Activated CD8-positive, alpha-beta T cell treated with anti-CD3 and anti-CD28 coated beads for 36 hours (primary cell): Measurements from ENCODE around the gene MTRFR. TPM values are rescaled to one million over a fixed set of nuclear protein-coding genes. Genes with fewer than 3 reads are reported as not detected.
"Not testable (repeated sequence)": the region's sequence is repeated elsewhere in the genome, so short reads cannot be mapped to it uniquely, and the experiment has no call there.

Experiments
- ATAC-seq: fragments of 200-7000 bp; cut with Tn5 transposase; one replicate; pipeline ENCODE4 v1.10.0; 2021; ENCODE audit warnings: mild to moderate bottlenecking, moderate library complexity
- CTCF ChIA-PET: fragments of 350-600 bp; sonication (Branson Sonifier 250); formaldehyde crosslinking; loops from one replicate; lab custom pipeline; 2021; ENCODE audit warnings: antibody characterized with exemption; lab: Charles Lee
- POLR2A ChIA-PET: fragments of 350-600 bp; sonication (Branson Sonifier 250); formaldehyde crosslinking; loops from one replicate; lab custom pipeline; 2021; ENCODE audit warnings: antibody characterized with exemption; lab: Charles Lee
- DNase-seq: peaks from one replicate; pipeline ENCODE4 v3.0.0-alpha.2; 2020
- H3K27ac Mint-ChIP-seq: one replicate; pipeline ENCODE4 v1.8.0; 2021; ENCODE audit warnings: mild to moderate bottlenecking, mixed read lengths
- H3K27me3 Mint-ChIP-seq: one replicate; pipeline ENCODE4 v1.8.0; 2021; ENCODE audit warnings: mixed read lengths
- H3K36me3 Mint-ChIP-seq: one replicate; pipeline ENCODE4 v1.8.0; 2021; ENCODE audit warnings: low read depth, mixed read lengths
- H3K4me1 Mint-ChIP-seq: one replicate; pipeline ENCODE4 v1.8.0; 2021; ENCODE audit warnings: low read depth, mixed read lengths
- H3K4me3 Mint-ChIP-seq: one replicate; pipeline ENCODE4 v1.8.0; 2021; ENCODE audit warnings: mild to moderate bottlenecking, moderate library complexity, mixed read lengths
- H3K9me3 Mint-ChIP-seq: one replicate; pipeline ENCODE4 v1.8.0; 2021; ENCODE audit warnings: mixed read lengths
- CTCF ChIP-seq: fragments of 200-600 bp; IDR thresholded peaks from one replicate; pipeline ENCODE4 v1.8.0; 2022; ENCODE audit warnings: antibody characterized with exemption, mild to moderate bottlenecking
- intact Hi-C: fragments of 100-400 bp; cut with micrococcal nuclease; formaldehyde crosslinking; loops from one replicate; pipeline ENCODE4 v1.10.0; 2022
- total RNA-seq, 2 experiments: library from RNA; stranded (reverse); gene quantifications; one replicate each; pipeline ENCODE4 v1.2.3, GENCODE V29; 2021

The MTRFR gene
- total RNA-seq, 2 experiments from 2014 or later = 28.1 to 31.0 TPM

- intact Hi-C loops = no loop called here
- ChIA-PET CTCF (interaction anchor here (0.6 kb wide), 1 partner anchor 68 kb away, joined by 4 read pairs; no protein-coding TSS in a partner anchor), POLR2A (no interaction called here)
- Mint-ChIP-seq H3K4me1 (peaks cover 59% of the 10 kb centered on the region), H3K4me3 (no peak overlapping the region), H3K36me3 (peaks cover 56% of the 10 kb centered on the region), H3K9me3 (peaks cover 6% of the 10 kb centered on the region), H3K27me3 (no peaks in the 10 kb centered on the region), H3K27ac (peak overlapping the region; percentile 51)
- no peak for TF ChIP-seq CTCF
- DNase-seq (no peak), ATAC-seq (no peak)
Observed at GRCh38 chr12:123245678-123246077, 12.4 kb downstream of the MTRFR start.

GRCh38 chr12:123248129-123248528 is 14.9 kb downstream of the MTRFR start:
- ATAC-seq, intact Hi-C loops, H3K27me3 Mint-ChIP-seq, H3K4me3 Mint-ChIP-seq, H3K9me3 Mint-ChIP-seq, DNase-seq: not testable (repeated sequence)
- H3K27ac Mint-ChIP-seq = peak overlapping the region; percentile 68
- H3K36me3 Mint-ChIP-seq = peaks cover 44% of the 10 kb centered on the region
- ChIA-PET POLR2A (interaction anchor here (1.4 to 3.1 kb wide), 2 partner anchors 10 to 15 kb away, joined by 4 to 13 read pairs; partner anchors contain the start of genes MPHOSPH9 and MTRFR), CTCF (interaction anchor here (0.9 to 6.0 kb wide), 4 partner anchors 9 to 360 kb away, joined by 3 to 40 read pairs (median 6); partner anchors contain the start of genes MPHOSPH9 and MTRFR)
- peaks cover 56% of the 10 kb centered on the region for H3K4me1 Mint-ChIP-seq

GRCh38 chr12:123248996-123249741 is 15.9 kb downstream of the MTRFR start:
- H3K4me3 Mint-ChIP-seq, ATAC-seq, DNase-seq, intact Hi-C loops, H3K27me3 Mint-ChIP-seq, H3K9me3 Mint-ChIP-seq, H3K27ac Mint-ChIP-seq: not testable (repeated sequence)
- peaks cover 57% of the 10 kb centered on the region for H3K4me1 Mint-ChIP-seq
- H3K36me3 Mint-ChIP-seq = peaks cover 53% of the 10 kb centered on the region
- ChIA-PET POLR2A (interaction anchor here (0.8 to 3.1 kb wide), 2 partner anchors 16 to 274 kb away, joined by 3 to 13 read pairs; partner anchors contain the start of genes MPHOSPH9, MTRFR and OGFOD2), CTCF (interaction anchor here (0.9 to 6.0 kb wide), 3 partner anchors 10 to 361 kb away, joined by 3 to 40 read pairs (median 3); no protein-coding TSS in a partner anchor)

- Mint-ChIP-seq H3K4me3 (no peak overlapping the region), H3K36me3 (peaks cover 57% of the 10 kb centered on the region), H3K27me3 (no peaks in the 10 kb centered on the region), H3K27ac (peak overlapping the region; percentile 49), H3K4me1 (peaks cover 58% of the 10 kb centered on the region), H3K9me3 (peaks cover 6% of the 10 kb centered on the region)
- POLR2A ChIA-PET = interaction anchor here (0.8 to 3.1 kb wide), 5 partner anchors 12 to 18 kb away, joined by 3 to 13 read pairs (median 4); partner anchors contain the start of genes MPHOSPH9 and MTRFR
- DNase-seq (no peak), ATAC-seq (no peak)
- intact Hi-C loops = no loop called here
- TF ChIP-seq CTCF = no peak
- CTCF ChIA-PET = interaction anchor here (0.9 to 6.0 kb wide), 2 partner anchors 12 to 19 kb away, joined by 3 to 40 read pairs; no protein-coding TSS in a partner anchor
Observed at GRCh38 chr12:123250471-123251383, 17.5 kb downstream of the MTRFR start.

- Mint-ChIP-seq H3K9me3 (peaks cover 6% of the 10 kb centered on the region), H3K27ac (peak overlapping the region; percentile 56), H3K27me3 (no peaks in the 10 kb centered on the region), H3K4me1 (peaks cover 53% of the 10 kb centered on the region), H3K4me3 (no peak overlapping the region), H3K36me3 (peaks cover 59% of the 10 kb centered on the region)
- ChIA-PET CTCF (interaction anchor here (0.9 to 6.0 kb wide), 2 partner anchors 13 to 18 kb away, joined by 3 to 40 read pairs; no protein-coding TSS in a partner anchor), POLR2A (interaction anchor here (0.9 to 1.0 kb wide), 3 partner anchors 13 to 19 kb away, joined by 3 to 6 read pairs (median 4); partner anchors contain the start of genes MPHOSPH9 and MTRFR)
- intact Hi-C loops = no loop called here
- no peak for TF ChIP-seq CTCF
- ATAC-seq (no peak), DNase-seq (no peak)
Observed at GRCh38 chr12:123251403-123252076, 18.3 kb downstream of the MTRFR start.

- DNase-seq, H3K4me3 Mint-ChIP-seq, intact Hi-C loops, H3K27ac Mint-ChIP-seq, ATAC-seq, H3K9me3 Mint-ChIP-seq, H3K27me3 Mint-ChIP-seq: not testable (repeated sequence)
- ChIA-PET CTCF (interaction anchor here (6.0 kb wide), 1 partner anchor 14 kb away, joined by 40 read pairs; no protein-coding TSS in a partner anchor), POLR2A (interaction anchor here (1.6 kb wide), 1 partner anchor 14 kb away, joined by 3 read pairs; no protein-coding TSS in a partner anchor)
- peaks cover 59% of the 10 kb centered on the region for H3K36me3 Mint-ChIP-seq
- peaks cover 47% of the 10 kb centered on the region for H3K4me1 Mint-ChIP-seq
Observed at GRCh38 chr12:123252365-123252764, 19.1 kb downstream of the MTRFR start.
